ENCODE data around the gene RIN2.

DNA sequence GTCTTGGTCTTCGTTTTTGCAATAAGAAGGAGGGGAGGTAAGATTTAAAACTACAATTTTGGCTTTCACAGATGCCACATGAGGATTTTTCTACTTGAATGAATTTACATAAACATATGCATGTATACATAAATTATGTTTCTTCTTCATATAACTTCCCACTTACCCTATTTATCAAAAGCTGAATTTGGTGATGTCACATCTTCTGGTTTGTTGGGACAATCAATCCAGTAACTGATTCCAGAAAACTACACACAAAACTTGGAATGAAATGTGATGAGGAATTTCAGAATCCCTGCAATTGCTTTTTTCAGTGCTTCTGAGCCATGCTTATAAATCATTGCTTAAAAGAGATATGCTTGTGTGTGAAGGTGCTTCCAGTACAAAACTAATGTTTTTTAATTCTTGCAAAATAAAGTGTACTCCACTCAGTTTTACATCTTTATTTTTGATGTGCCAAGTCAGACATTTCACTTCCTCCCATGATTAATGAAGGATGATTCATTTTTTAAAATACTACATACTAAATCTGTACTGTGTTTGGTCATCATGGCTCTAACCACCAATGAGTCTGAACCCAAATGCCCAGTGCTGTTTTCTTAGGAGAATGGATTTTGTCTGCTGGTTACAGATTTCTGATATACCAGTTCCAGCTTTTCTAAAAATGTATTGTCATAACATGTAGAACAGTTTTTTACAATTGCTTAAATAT lies 32.1 kb upstream of the RIN2 start:
- no peak for TF ChIP-seq EZH2phosphoT487 (IDR thresholded peaks at IDR 0.05; ENCODE audit: unreplicated experiment)
- TF ChIP-seq, protein P1, sequence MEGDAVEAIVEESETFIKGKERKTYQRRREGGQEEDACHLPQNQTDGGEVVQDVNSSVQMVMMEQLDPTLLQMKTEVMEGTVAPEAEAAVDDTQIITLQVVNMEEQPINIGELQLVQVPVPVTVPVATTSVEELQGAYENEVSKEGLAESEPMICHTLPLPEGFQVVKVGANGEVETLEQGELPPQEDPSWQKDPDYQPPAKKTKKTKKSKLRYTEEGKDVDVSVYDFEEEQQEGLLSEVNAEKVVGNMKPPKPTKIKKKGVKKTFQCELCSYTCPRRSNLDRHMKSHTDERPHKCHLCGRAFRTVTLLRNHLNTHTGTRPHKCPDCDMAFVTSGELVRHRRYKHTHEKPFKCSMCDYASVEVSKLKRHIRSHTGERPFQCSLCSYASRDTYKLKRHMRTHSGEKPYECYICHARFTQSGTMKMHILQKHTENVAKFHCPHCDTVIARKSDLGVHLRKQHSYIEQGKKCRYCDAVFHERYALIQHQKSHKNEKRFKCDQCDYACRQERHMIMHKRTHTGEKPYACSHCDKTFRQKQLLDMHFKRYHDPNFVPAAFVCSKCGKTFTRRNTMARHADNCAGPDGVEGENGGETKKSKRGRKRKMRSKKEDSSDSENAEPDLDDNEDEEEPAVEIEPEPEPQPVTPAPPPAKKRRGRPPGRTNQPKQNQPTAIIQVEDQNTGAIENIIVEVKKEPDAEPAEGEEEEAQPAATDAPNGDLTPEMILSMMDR (conservative IDR thresholded peaks at IDR 0.05; ENCODE audit: low read depth in 2 of 2), result no peak
- no peak for TF ChIP-seq POLR2AphosphoS5 (IDR thresholded peaks at IDR 0.05; ENCODE audit: low read depth)
- TF ChIP-seq, protein P2, sequence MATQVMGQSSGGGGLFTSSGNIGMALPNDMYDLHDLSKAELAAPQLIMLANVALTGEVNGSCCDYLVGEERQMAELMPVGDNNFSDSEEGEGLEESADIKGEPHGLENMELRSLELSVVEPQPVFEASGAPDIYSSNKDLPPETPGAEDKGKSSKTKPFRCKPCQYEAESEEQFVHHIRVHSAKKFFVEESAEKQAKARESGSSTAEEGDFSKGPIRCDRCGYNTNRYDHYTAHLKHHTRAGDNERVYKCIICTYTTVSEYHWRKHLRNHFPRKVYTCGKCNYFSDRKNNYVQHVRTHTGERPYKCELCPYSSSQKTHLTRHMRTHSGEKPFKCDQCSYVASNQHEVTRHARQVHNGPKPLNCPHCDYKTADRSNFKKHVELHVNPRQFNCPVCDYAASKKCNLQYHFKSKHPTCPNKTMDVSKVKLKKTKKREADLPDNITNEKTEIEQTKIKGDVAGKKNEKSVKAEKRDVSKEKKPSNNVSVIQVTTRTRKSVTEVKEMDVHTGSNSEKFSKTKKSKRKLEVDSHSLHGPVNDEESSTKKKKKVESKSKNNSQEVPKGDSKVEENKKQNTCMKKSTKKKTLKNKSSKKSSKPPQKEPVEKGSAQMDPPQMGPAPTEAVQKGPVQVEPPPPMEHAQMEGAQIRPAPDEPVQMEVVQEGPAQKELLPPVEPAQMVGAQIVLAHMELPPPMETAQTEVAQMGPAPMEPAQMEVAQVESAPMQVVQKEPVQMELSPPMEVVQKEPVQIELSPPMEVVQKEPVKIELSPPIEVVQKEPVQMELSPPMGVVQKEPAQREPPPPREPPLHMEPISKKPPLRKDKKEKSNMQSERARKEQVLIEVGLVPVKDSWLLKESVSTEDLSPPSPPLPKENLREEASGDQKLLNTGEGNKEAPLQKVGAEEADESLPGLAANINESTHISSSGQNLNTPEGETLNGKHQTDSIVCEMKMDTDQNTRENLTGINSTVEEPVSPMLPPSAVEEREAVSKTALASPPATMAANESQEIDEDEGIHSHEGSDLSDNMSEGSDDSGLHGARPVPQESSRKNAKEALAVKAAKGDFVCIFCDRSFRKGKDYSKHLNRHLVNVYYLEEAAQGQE (IDR thresholded peaks at IDR 0.05; ENCODE audit: unreplicated experiment), result no peak
- no peak for TF ChIP-seq CREB1 (CRISPR knock-in tag; IDR thresholded peaks at IDR 0.05; ENCODE audit: low read depth)
- TF ChIP-seq EZH2 (IDR thresholded peaks at IDR 0.05; ENCODE audit: low read depth, unreplicated experiment), result no peak
- no peak for TF ChIP-seq NANOG (IDR thresholded peaks at IDR 0.05; ENCODE audit: borderline replicate concordance)

Data from GM23338 (cell line).